ENCODE results near the gene ZNF700.

Gene ZNF700

DNA sequence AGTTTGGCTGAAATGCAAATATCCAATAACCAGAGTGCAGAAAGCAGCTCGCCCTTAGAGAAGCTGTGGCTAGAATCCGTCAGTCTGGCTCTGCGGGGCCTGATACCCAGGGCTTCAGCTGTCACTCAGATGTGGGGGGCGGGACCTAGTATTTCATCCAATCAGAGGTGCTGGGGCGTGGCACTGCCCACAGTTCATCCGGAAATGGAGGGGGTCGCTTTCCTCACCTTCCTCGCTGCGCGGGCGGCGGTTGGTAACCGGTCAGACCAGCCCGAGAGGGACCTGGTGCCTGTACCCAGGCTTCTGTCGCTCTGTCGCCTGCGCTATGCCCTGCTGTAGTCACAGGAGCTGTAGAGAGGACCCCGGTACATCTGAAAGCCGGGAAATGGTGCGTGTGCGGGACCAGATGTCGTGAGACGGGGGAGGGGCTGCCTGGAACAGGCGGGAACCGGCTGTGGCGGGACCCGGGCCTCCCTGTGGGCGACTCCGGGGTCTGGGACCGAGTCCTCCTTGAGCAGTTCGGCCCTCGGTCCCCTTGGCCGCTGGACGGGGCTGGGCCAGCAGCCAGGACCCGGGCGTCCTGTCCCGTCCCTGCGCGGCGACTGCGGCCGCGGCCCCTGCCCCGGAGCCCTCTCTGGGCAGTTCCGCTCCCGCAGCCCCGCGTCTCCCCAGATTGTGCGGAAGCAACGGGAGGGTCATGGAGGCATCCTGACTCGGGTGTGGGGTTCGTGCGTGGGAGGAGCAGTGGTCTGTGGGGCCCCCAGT, at the start of gene ZNF700:
Gene ZNF700 (plus strand): TSS at position 222 of the 765 bp plus-strand sequence. CDS start 104 bp downstream, at position 326.
- TF ChIP-seq GATA2 (IDR thresholded peaks at IDR 0.05; ENCODE audit: low read depth, low read length), result no peak

- no peak for TF ChIP-seq GATA3 (IDR thresholded peaks at IDR 0.05; ENCODE audit: low read depth, low read length)
- no peak for TF ChIP-seq GATA2 (IDR thresholded peaks at IDR 0.05; ENCODE audit: low read depth, low read length)
Observed at GRCh38 chr19:11880598-11880997, 44.3 kb upstream of the ZNF700 start.

DNA sequence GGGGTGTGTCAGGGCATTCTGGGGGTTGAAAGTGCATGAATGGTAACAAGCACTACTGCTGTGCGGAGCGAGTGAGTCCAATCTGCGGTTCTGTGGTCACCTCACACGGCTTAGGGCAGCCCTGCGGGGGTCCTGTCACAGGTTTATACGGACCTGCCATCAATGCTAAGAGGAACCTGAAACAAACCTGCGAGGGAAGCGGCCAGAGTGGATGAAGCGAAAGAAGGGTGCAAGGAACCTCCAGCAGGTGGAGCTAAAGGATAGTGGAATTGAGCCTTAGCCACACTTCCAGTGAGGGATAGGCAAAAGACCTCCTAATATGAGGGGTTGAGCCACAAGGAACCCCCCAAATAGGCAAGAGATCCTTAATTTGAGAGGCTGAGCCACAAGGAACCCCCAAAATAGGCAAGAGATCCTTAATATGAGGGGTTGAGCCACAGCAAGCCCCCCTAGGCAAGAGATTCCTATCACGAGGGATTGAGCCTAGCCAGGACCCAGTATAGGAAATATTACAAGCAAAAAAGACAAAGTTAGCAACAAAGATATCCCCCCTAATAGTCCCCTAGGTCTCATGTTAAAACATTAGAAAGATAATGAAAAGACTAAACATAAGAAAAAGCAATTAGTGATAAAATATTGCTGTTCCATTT, 43.6 kb upstream of the ZNF700 start:
- TF ChIP-seq GATA3 (IDR thresholded peaks at IDR 0.05; ENCODE audit: low read depth, low read length), result no peak
- no peak for TF ChIP-seq GATA2 (IDR thresholded peaks at IDR 0.05; ENCODE audit: low read depth, low read length)

DNA sequence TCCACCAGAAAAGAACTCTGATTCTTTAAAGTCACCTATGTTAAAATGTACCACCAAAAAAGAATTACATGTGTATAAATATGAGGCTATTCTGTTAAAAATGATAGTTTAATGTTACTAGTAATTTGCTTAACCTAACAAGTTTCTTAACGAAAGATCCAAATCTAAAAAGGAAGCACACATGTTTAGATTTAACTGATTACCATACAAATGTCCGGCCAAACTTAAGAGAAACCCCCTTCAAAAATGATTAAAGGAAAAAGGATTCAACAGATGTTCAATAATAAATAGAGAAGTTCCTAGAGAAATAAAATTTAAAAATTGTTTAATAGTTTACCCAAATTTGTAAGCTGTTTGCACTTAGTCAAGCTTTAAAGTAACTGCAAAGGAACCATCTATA, 42.3 kb upstream of the ZNF700 start:
- TF ChIP-seq GATA2 (IDR thresholded peaks at IDR 0.05; ENCODE audit: low read depth, low read length) (no peak), GATA3 (IDR thresholded peaks at IDR 0.05; ENCODE audit: low read depth, low read length) (no peak)

- no peak for TF ChIP-seq GATA2 (IDR thresholded peaks at IDR 0.05; ENCODE audit: low read depth, low read length)
- TF ChIP-seq GATA3 (IDR thresholded peaks at IDR 0.05; ENCODE audit: low read depth, low read length), result no peak
Observed at GRCh38 chr19:11887234-11887610, 37.7 kb upstream of the ZNF700 start.

DNA sequence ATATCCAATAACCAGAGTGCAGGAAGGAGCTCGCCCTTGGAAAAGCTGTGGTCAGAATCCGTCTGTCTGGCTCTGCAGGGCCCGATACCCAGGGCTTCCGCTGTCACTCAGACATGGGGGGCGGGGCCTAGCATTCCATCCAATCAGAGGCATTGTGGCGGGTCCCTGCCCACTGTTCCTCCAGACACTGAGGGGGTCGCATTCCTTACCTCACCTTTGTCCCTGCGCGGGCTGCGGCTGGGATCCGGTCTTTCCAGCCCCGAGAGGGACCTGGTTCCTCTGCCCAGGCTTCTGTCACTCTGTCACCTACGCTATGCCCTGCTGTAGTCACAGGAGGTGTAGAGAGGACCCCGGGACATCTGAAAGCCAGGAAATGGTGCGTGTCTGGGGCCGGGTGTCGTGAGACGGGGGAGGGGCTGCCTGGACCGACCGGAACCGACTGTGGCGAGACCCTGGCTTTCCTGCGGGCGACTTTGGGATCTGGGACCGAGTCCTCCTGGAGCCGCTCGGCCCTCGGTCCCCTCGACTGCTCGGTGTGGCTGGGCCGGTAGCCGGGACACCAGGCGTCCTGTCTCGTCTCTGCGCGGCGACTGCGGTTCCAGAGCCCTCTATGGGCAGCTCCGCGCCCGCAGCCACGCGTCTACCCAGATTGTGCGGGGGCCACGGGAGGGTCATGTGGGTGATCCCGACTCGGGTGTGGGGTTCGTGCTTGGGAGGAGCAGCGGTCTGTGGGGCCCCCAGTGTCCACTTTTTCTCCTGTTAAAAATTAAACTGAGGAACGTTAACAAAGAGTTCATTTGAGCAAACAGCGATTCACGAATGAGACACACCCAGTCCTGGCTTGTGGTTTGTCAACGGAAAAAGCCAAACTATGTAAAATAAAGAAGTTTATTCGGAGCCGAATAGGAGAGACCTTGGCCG, 37.0 kb upstream of the ZNF700 start, which contains the start of gene ZNF69:
Gene ZNF69 (plus strand): TSS at position 172 of the 921 bp plus-strand sequence. CDS start 142 bp downstream, at position 314.
- TF ChIP-seq GATA3 (IDR thresholded peaks at IDR 0.05; ENCODE audit: low read depth, low read length), result no peak

GRCh38 chr19:11890634-11891033, 34.3 kb upstream of the ZNF700 start:
- no peak for TF ChIP-seq GATA3 (IDR thresholded peaks at IDR 0.05; ENCODE audit: low read depth, low read length)
- TF ChIP-seq GATA2 (IDR thresholded peaks at IDR 0.05; ENCODE audit: low read depth, low read length), result no peak

GRCh38 chr19:11894851-11895250, 30.1 kb upstream of the ZNF700 start:
- TF ChIP-seq GATA3 (IDR thresholded peaks at IDR 0.05; ENCODE audit: low read depth, low read length), result no peak
- no peak for TF ChIP-seq GATA2 (IDR thresholded peaks at IDR 0.05; ENCODE audit: low read depth, low read length)

DNA sequence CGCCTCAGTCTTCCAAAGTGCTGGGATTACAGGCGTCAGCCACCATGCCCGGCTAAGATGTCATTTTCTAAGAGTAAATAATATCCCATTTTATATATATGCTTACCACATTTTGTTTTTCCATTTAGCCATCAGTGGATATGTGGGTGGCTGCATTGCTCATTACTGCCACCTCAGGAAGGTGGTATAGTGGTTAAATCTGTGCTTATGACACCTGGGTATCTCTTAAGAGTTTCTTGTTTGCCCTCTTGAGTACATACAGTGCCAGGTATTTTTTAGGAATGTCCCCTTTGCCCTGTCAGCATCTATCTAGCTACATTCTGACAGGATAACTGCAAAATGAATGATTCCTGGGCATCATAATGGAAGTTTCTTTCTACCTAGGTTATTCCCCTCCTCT, 22.7 kb upstream of the ZNF700 start:
- no peak for TF ChIP-seq GATA3 (IDR thresholded peaks at IDR 0.05; ENCODE audit: low read depth, low read length)
- TF ChIP-seq GATA2 (IDR thresholded peaks at IDR 0.05; ENCODE audit: low read depth, low read length), result no peak

GRCh38 chr19:11905928-11906327, 19.0 kb upstream of the ZNF700 start:
- TF ChIP-seq GATA3 (IDR thresholded peaks at IDR 0.05; ENCODE audit: low read depth, low read length) (no peak), GATA2 (IDR thresholded peaks at IDR 0.05; ENCODE audit: low read depth, low read length) (no peak)

DNA sequence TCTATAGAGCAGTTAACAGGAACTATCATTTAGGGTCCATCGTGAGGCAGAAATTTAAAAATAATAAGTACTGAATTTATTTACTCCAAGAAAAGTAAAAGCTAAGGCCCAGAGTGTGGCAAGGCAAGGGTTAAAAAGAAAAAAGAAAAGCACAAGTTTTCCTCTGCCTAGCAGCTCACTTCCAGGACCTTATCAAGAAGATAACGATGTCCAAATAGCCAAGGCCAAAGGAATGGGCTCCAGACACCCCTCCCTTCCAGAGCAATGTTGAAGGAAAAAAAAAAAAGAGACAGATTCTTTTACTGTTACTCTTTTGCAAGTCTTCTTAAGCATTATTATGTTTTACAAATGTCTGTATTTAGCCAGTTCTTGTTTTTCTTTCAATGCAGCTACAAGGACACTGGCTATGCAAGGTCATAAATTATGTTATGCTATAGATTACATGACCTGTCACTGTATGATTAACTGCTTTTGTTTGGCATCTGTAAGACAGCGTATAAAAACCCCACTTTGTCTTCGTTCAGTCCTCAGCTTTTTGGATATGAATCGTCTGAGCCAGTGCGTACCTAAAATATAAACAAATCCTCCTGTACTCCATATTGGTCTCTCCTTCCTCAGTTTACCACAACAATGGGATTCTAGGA, 2.9 kb upstream of the ZNF700 start:
- TF ChIP-seq GATA2 (IDR thresholded peaks at IDR 0.05; ENCODE audit: low read depth, low read length), result no peak
- no peak for TF ChIP-seq GATA3 (IDR thresholded peaks at IDR 0.05; ENCODE audit: low read depth, low read length)

- TF ChIP-seq GATA3 (IDR thresholded peaks at IDR 0.05; ENCODE audit: low read depth, low read length) (no peak), GATA2 (IDR thresholded peaks at IDR 0.05; ENCODE audit: low read depth, low read length) (no peak)
Observed at GRCh38 chr19:11927227-11927626, 2.3 kb downstream of the ZNF700 start.

- TF ChIP-seq GATA3 (IDR thresholded peaks at IDR 0.05; ENCODE audit: low read depth, low read length) (no peak), GATA2 (IDR thresholded peaks at IDR 0.05; ENCODE audit: low read depth, low read length) (no peak)
Observed at GRCh38 chr19:11931051-11931450, 6.1 kb downstream of the ZNF700 start.

DNA sequence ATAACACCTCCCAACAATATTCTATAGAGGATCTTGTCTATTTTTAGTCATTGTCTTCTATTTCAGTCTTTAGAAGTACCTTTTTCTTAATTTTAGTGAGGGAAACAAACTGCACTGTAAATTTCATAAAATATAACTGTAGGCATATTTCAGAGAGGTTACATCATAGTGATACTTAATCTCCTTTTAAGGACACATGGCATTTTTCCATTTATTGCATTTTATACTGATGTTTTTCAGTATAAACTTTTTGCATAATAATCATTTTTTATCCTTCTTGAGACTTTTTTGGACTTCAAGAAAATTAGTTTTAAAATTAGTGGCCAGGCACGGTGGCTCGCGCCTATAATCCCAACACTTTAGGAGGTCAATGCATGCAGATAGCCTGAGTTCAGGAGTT, 6.6 kb downstream of the ZNF700 start:
- no peak for TF ChIP-seq GATA2 (IDR thresholded peaks at IDR 0.05; ENCODE audit: low read depth, low read length)
- no peak for TF ChIP-seq GATA3 (IDR thresholded peaks at IDR 0.05; ENCODE audit: low read depth, low read length)

Measured in SH-SY5Y (cell line).